Measurements from ENCODE around the gene ACOXL. TPM values are rescaled to one million over a fixed set of nuclear protein-coding genes. Genes with fewer than 3 reads are reported as not detected.

The ACOXL gene
- total RNA-seq, 2 experiments from 2014 or later = 0.20 to 0.96 TPM

GRCh38 chr2:110712737-110713136 lies 19.6 kb upstream of the ACOXL start:
- ATAC-seq = no peak
- Mint-ChIP-seq H3K27ac (no peak overlapping the region), H3K4me1 (peaks cover 3% of the 10 kb centered on the region), H3K9me3 (ENCODE audit: low read depth) (no peaks in the 10 kb centered on the region), H3K36me3 (no peaks in the 10 kb centered on the region), H3K27me3 (peaks cover 71% of the 10 kb centered on the region), H3K4me3 (no peak overlapping the region)
- CTCF ChIA-PET = interaction anchor here (1.1 kb wide), 1 partner anchor 10 kb away, joined by 3 read pairs; no protein-coding TSS in a partner anchor
- DNase-seq = no peak

- Mint-ChIP-seq H3K9me3 (ENCODE audit: low read depth) (no peaks in the 10 kb centered on the region), H3K27ac (no peak overlapping the region), H3K4me3 (no peak overlapping the region), H3K4me1 (peaks cover 3% of the 10 kb centered on the region), H3K27me3 (peaks cover 70% of the 10 kb centered on the region), H3K36me3 (no peaks in the 10 kb centered on the region)
- CTCF ChIA-PET = no interaction called here
- ATAC-seq (peak; percentile 23), DNase-seq (no peak)
These were observed 18.6 kb upstream of the ACOXL start for GRCh38 chr2:110713513-110714362.

GRCh38 chr2:110714452-110715224 lies 17.7 kb upstream of the ACOXL start:
- H3K9me3 Mint-ChIP-seq (ENCODE audit: low read depth) = no peaks in the 10 kb centered on the region
- no peak for ATAC-seq
- peaks cover 64% of the 10 kb centered on the region for H3K27me3 Mint-ChIP-seq
- DNase-seq = no peak
- peaks cover 3% of the 10 kb centered on the region for H3K4me1 Mint-ChIP-seq
- no peaks in the 10 kb centered on the region for H3K36me3 Mint-ChIP-seq
- H3K27ac Mint-ChIP-seq = no peak overlapping the region
- CTCF ChIA-PET = no interaction called here
- no peak overlapping the region for H3K4me3 Mint-ChIP-seq

- Mint-ChIP-seq H3K4me1 (peaks cover 3% of the 10 kb centered on the region), H3K27me3 (peaks cover 66% of the 10 kb centered on the region), H3K36me3 (no peaks in the 10 kb centered on the region), H3K27ac (no peak overlapping the region), H3K9me3 (ENCODE audit: low read depth) (no peaks in the 10 kb centered on the region), H3K4me3 (no peak overlapping the region)
- ATAC-seq (no peak), DNase-seq (no peak)
- CTCF ChIA-PET = no interaction called here
These were observed 15.3 kb upstream of the ACOXL start for GRCh38 chr2:110716959-110717645.

GRCh38 chr2:110717734-110718133 lies 14.6 kb upstream of the ACOXL start:
- CTCF ChIA-PET = interaction anchor here (1.0 kb wide), 1 partner anchor 15 kb away, joined by 3 read pairs; no protein-coding TSS in a partner anchor
- ATAC-seq = no peak
- H3K9me3 Mint-ChIP-seq (ENCODE audit: low read depth) = no peaks in the 10 kb centered on the region
- DNase-seq = no peak
- peaks cover 62% of the 10 kb centered on the region for H3K27me3 Mint-ChIP-seq
- H3K36me3 Mint-ChIP-seq = no peaks in the 10 kb centered on the region
- peaks cover 3% of the 10 kb centered on the region for H3K4me1 Mint-ChIP-seq
- no peak overlapping the region for H3K4me3 Mint-ChIP-seq
- H3K27ac Mint-ChIP-seq = no peak overlapping the region

DNA sequence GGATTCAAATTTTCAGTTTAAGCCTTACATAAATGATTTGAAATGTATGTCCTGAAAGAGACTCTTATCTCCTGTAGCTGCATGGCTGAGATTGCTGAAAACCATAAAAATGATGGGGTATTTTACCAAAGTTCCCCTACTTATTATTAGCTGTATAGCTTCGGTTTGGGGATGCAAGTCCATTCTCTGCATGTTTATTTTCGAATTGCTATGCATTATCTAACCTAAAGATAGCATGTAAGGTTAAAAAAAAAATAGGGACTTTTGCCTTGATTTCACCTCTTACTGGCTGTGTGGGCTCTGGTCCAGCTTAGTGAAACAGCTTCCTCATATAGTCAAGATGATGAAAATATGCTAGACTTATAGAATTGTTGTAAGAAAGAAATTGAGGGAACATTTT lies 14.0 kb upstream of the ACOXL start:
- CTCF ChIA-PET = interaction anchor here (0.7 to 1.0 kb wide), 2 partner anchors 16 to 37 kb away, joined by 3 read pairs; no protein-coding TSS in a partner anchor
- DNase-seq (no peak), ATAC-seq (no peak)
- Mint-ChIP-seq H3K4me3 (no peak overlapping the region), H3K4me1 (peaks cover 2% of the 10 kb centered on the region), H3K27ac (no peak overlapping the region), H3K27me3 (peaks cover 61% of the 10 kb centered on the region), H3K9me3 (ENCODE audit: low read depth) (no peaks in the 10 kb centered on the region), H3K36me3 (no peaks in the 10 kb centered on the region)

DNA sequence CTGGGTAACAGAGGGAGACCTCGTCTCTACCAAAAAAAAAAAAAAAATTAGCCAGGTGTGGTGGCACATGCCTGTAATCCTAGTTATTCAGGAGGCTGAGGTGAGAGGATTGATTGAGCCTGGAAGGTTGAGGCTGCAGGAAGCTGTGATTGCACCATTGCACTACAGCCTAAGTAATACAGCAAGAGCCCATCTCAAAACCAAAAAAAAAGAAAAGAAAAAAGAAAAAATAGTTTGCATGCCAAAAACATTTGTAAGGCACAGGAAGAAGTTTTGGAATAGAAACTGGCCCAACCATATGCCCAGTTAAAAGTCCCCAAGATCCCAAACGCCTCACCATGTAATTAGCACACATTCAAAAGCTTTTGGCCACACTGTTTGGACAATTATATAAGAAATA lies 13.4 kb upstream of the ACOXL start:
- no peak overlapping the region for H3K27ac Mint-ChIP-seq
- no peaks in the 10 kb centered on the region for H3K36me3 Mint-ChIP-seq
- no peak overlapping the region for H3K4me3 Mint-ChIP-seq
- H3K4me1 Mint-ChIP-seq = peaks cover 2% of the 10 kb centered on the region
- peaks cover 60% of the 10 kb centered on the region for H3K27me3 Mint-ChIP-seq
- CTCF ChIA-PET = no interaction called here
- no peaks in the 10 kb centered on the region for H3K9me3 Mint-ChIP-seq (ENCODE audit: low read depth)
- ATAC-seq = no peak
- DNase-seq = no peak

DNA sequence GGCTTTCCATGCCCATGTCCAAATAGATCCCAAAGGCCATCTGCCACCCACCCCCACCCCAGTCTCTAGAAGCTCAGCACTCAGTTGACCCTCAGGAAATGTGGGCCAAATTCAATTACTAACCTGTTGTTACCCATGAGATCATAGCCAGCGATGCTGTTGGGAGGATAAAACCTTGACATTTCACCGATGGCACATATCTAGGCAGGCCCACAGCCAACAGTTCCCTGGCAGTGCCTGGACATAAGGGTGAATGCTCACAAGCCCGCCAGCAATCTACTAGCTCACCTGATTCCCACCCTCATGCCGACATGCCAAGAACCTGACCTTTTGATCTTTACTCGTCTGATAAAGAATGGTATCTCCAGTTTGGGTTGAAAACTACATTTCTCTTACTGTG lies 11.8 kb upstream of the ACOXL start:
- Mint-ChIP-seq H3K9me3 (ENCODE audit: low read depth) (no peaks in the 10 kb centered on the region), H3K4me3 (no peak overlapping the region), H3K27me3 (peaks cover 51% of the 10 kb centered on the region), H3K27ac (no peak overlapping the region), H3K36me3 (no peaks in the 10 kb centered on the region), H3K4me1 (peaks cover 2% of the 10 kb centered on the region)
- no peak for ATAC-seq
- no peak for DNase-seq
- CTCF ChIA-PET = no interaction called here

GRCh38 chr2:110724820-110725219 lies 7.6 kb upstream of the ACOXL start:
- Mint-ChIP-seq H3K27ac (no peak overlapping the region), H3K4me1 (peaks cover 2% of the 10 kb centered on the region), H3K36me3 (no peaks in the 10 kb centered on the region), H3K27me3 (peaks cover 33% of the 10 kb centered on the region), H3K4me3 (no peak overlapping the region), H3K9me3 (ENCODE audit: low read depth) (no peaks in the 10 kb centered on the region)
- ATAC-seq (no peak), DNase-seq (no peak)
- CTCF ChIA-PET = interaction anchor here (1.2 kb wide), 1 partner anchor 32 kb away, joined by 3 read pairs; no protein-coding TSS in a partner anchor

- Mint-ChIP-seq H3K4me3 (no peak overlapping the region), H3K27ac (no peak overlapping the region), H3K27me3 (peaks cover 32% of the 10 kb centered on the region), H3K36me3 (no peaks in the 10 kb centered on the region), H3K9me3 (ENCODE audit: low read depth) (no peaks in the 10 kb centered on the region), H3K4me1 (peaks cover 2% of the 10 kb centered on the region)
- DNase-seq (no peak), ATAC-seq (no peak)
- CTCF ChIA-PET = interaction anchor here (1.2 kb wide), 1 partner anchor 31 kb away, joined by 3 read pairs; no protein-coding TSS in a partner anchor
These were observed 7.0 kb upstream of the ACOXL start for GRCh38 chr2:110725370-110725769.

DNA sequence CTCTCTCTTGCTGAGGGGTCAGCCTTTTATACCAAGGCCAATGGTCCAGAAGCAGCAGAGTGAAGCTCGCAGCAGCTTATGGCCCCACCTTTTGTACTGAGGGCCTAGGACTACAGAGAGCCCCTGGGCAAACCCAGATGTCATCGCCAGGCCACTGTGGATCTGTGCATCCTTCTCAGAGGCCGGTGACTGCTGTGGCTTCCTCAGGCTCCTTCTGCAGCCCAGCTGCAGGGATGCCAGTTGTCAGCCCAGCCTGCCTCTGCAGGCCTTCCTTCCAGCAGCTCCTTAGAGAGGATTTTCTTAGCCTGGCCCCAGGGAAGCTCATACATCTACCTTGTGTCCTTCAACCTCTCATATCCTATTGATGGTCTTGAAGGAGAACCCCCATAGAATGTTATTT lies 6.5 kb upstream of the ACOXL start:
- H3K4me1 Mint-ChIP-seq = peaks cover 2% of the 10 kb centered on the region
- no peak for DNase-seq
- H3K27ac Mint-ChIP-seq = no peak overlapping the region
- no peaks in the 10 kb centered on the region for H3K36me3 Mint-ChIP-seq
- no peaks in the 10 kb centered on the region for H3K9me3 Mint-ChIP-seq (ENCODE audit: low read depth)
- H3K4me3 Mint-ChIP-seq = no peak overlapping the region
- CTCF ChIA-PET = interaction anchor here (1.2 kb wide), 1 partner anchor 31 kb away, joined by 3 read pairs; no protein-coding TSS in a partner anchor
- no peak for ATAC-seq
- H3K27me3 Mint-ChIP-seq = peaks cover 33% of the 10 kb centered on the region

GRCh38 chr2:110726285-110726684 lies 6.1 kb upstream of the ACOXL start:
- ATAC-seq = no peak
- no peaks in the 10 kb centered on the region for H3K36me3 Mint-ChIP-seq
- DNase-seq = no peak
- CTCF ChIA-PET = interaction anchor here (1.2 kb wide), 1 partner anchor 29 kb away, joined by 4 read pairs; no protein-coding TSS in a partner anchor
- H3K9me3 Mint-ChIP-seq (ENCODE audit: low read depth) = no peaks in the 10 kb centered on the region
- H3K4me1 Mint-ChIP-seq = peaks cover 2% of the 10 kb centered on the region
- H3K27me3 Mint-ChIP-seq = peaks cover 35% of the 10 kb centered on the region
- no peak overlapping the region for H3K27ac Mint-ChIP-seq
- H3K4me3 Mint-ChIP-seq = no peak overlapping the region

GRCh38 chr2:110727923-110728322 lies 4.5 kb upstream of the ACOXL start:
- peaks cover 42% of the 10 kb centered on the region for H3K27me3 Mint-ChIP-seq
- H3K4me3 Mint-ChIP-seq = no peak overlapping the region
- peaks cover 8% of the 10 kb centered on the region for H3K4me1 Mint-ChIP-seq
- CTCF ChIA-PET = no interaction called here
- ATAC-seq (no peak), DNase-seq (no peak)
- H3K27ac Mint-ChIP-seq = no peak overlapping the region
- H3K9me3 Mint-ChIP-seq (ENCODE audit: low read depth) = no peaks in the 10 kb centered on the region
- H3K36me3 Mint-ChIP-seq = no peaks in the 10 kb centered on the region

Measured in activated CD8-positive, alpha-beta memory T cell treated with anti-CD3 and anti-CD28 coated beads, Interleukin-2, amount 10 ng/mL, durations not matched to agents 7 days and 5 days (primary cell).